Keratinocyte (primary cell): ENCODE results near the gene CREB3L1. TPM values are rescaled to one million over a fixed set of nuclear protein-coding genes. Genes with fewer than 3 reads are reported as not detected.

Experiments used
- DNase-seq: peaks from one replicate; pipeline ENCODE4 v3.0.0-alpha.2; 2011; ENCODE audit warnings: low read depth, missing footprints, low spot score
- FAIRE-seq: peaks from 2 replicates; lab custom pipeline; 2011; peaks lifted over from hg19 to GRCh38; lab: Jason Lieb, UNC
- H2AFZ ChIP-seq: 2 replicates; pipeline ENCODE4 v1.6.0; 2012; ENCODE audit warnings: low read length, control low read depth, inconsistent platforms; ENCODE audit not compliant: control insufficient read depth
- H3K27ac ChIP-seq: 2 replicates; pipeline ENCODE4 v1.5.1; 2011; ENCODE audit warnings: low read length; ENCODE audit not compliant: control insufficient read depth, insufficient read depth
- H3K27me3 ChIP-seq: 3 replicates; pipeline ENCODE4 v1.6.0; 2011; ENCODE audit warnings: low read length; ENCODE audit not compliant: control insufficient read depth, insufficient read depth; ENCODE audit errors: extremely low read depth
- H3K36me3 ChIP-seq, 2 experiments: 2 replicates in 1 of 2; 3 replicates in 1 of 2; pipeline ENCODE4 v1.5.1; 2011; ENCODE audit warnings: low read length in 2 of 2, mild to moderate bottlenecking in 1 of 2; ENCODE audit not compliant: control insufficient read depth in 2 of 2, insufficient read depth in 2 of 2; ENCODE audit errors: extremely low read depth in 1 of 2
- H3K4me1 ChIP-seq: 3 replicates; pipeline ENCODE4 v1.5.1; 2011; ENCODE audit warnings: low read length; ENCODE audit not compliant: control insufficient read depth, insufficient read depth; ENCODE audit errors: extremely low read depth
- H3K4me2 ChIP-seq: 3 replicates; pipeline ENCODE4 v1.6.0; 2011; ENCODE audit warnings: low read depth, low read length; ENCODE audit not compliant: control insufficient read depth, insufficient read depth; ENCODE audit errors: extremely low read depth
- H3K4me3 ChIP-seq, 3 experiments: fragments of 200-600 bp in 1 of 3; sonication (generic) in 1 of 3; 2 replicates in 2 of 3; 3 replicates in 1 of 3; pipeline ENCODE4 v1.5.1; 2011 to 2016; ENCODE audit warnings: low read length in 3 of 3, mild to moderate bottlenecking in 3 of 3, control low read depth in 2 of 3, inconsistent platforms in 1 of 3, low read depth in 1 of 3, mixed read lengths in 1 of 3, mixed run types in 1 of 3, moderate library complexity in 1 of 3; ENCODE audit not compliant: control insufficient read depth in 2 of 3, insufficient read depth in 2 of 3; ENCODE audit errors: extremely low read depth in 1 of 3
- H3K79me2 ChIP-seq: 2 replicates; pipeline ENCODE4 v1.6.0; 2012; ENCODE audit warnings: low read length; ENCODE audit not compliant: control insufficient read depth, insufficient read depth
- H3K9ac ChIP-seq: 3 replicates; pipeline ENCODE4 v1.6.0; 2011; ENCODE audit warnings: low read length; ENCODE audit not compliant: control insufficient read depth, insufficient read depth; ENCODE audit errors: extremely low read depth
- H3K9me1 ChIP-seq: 3 replicates; pipeline ENCODE4 v1.6.0; 2011; ENCODE audit warnings: low read length; ENCODE audit not compliant: control insufficient read depth, insufficient read depth; ENCODE audit errors: extremely low read depth
- H3K9me3 ChIP-seq: 2 replicates; pipeline ENCODE4 v1.5.1; 2012; ENCODE audit warnings: low read depth, low read length; ENCODE audit not compliant: control insufficient read depth
- H4K20me1 ChIP-seq: 3 replicates; pipeline ENCODE4 v1.6.0; 2011; ENCODE audit warnings: low read length; ENCODE audit not compliant: control insufficient read depth, insufficient read depth; ENCODE audit errors: extremely low read depth
- CTCF ChIP-seq, 3 experiments: IDR thresholded peaks in 1 of 3; conservative IDR thresholded peaks in 1 of 3; optimal IDR thresholded peaks in 1 of 3; 2 replicates in 2 of 3; 3 replicates in 1 of 3; pipeline versions ENCODE3 to v1.5.1; 2011; ENCODE audit warnings: low read length in 3 of 3, mild to moderate bottlenecking in 3 of 3, moderate library complexity in 2 of 3, control low read depth in 1 of 3, inconsistent platforms in 1 of 3; ENCODE audit not compliant: insufficient read depth in 2 of 3; ENCODE audit errors: extremely low read depth in 1 of 3
- EZH2 ChIP-seq: IDR thresholded peaks from one replicate; pipeline ENCODE4 v1.6.1; 2012; ENCODE audit warnings: inconsistent platforms, mild to moderate bottlenecking, low read length, moderate library complexity
- dilution Hi-C: fragments of 300-500 bp; cut with MboI; formaldehyde crosslinking; loops from one replicate; pipeline ENCODE4 v1.7.0; 2020; ENCODE audit warnings: low sequenced_read_pairs; ENCODE audit not compliant: extremely low pct_ligation_motif_present
- polyA plus RNA-seq, 5 experiments: library from polyadenylated mRNA; depleted of rRNA in 3 of 5; stranded (reverse) in 3 of 5; stranded (forward) in 1 of 5; unstranded in 1 of 5; fragments of >200 nt; gene quantifications; 1 replicate in 1 of 5; 2 replicates in 3 of 5; 3 replicates in 1 of 5; pipeline versions ENCODE4 v1.2.1 to v1.2.3, GENCODE V29; 2011 to 2012; ENCODE audit warnings: missing spikeins in 2 of 5, low read depth in 1 of 5, low replicate concordance in 1 of 5

The CREB3L1 gene
- polyA plus RNA-seq, 1 donor (not counting 4 experiments of a cell fraction or from before 2014, with no cell fraction given) = not detected

- FAIRE-seq = no peak
- no peak overlapping the region for H3K27ac ChIP-seq
- H2AFZ ChIP-seq = no peak overlapping the region
- peaks cover 3% of the 10 kb centered on the region for H3K9me1 ChIP-seq
- peaks cover 14% of the 10 kb centered on the region for H4K20me1 ChIP-seq
- peaks cover 56% of the 10 kb centered on the region for H3K79me2 ChIP-seq
- dilution Hi-C loops = no loop called here
- TF ChIP-seq CTCF (optimal IDR thresholded peaks at IDR 0.05 in 1 of 3, IDR thresholded peaks at IDR 0.05 in 1 of 3, conservative IDR thresholded peaks at IDR 0.05 in 1 of 3; ENCODE audit: extremely low read depth in 1 of 3, insufficient read depth in 2 of 3, low read length in 3 of 3) (no peak), EZH2 (no peak)
- no peaks in the 10 kb centered on the region for H3K9me3 ChIP-seq
- H3K4me1 ChIP-seq = peaks cover 3% of the 10 kb centered on the region
- H3K4me2 ChIP-seq = no peak overlapping the region
- H3K36me3 ChIP-seq = peaks cover 15 to 22% of the 10 kb centered on the region in 2 experiments
- H3K27me3 ChIP-seq = no peaks in the 10 kb centered on the region
- H3K4me3 ChIP-seq = no peak overlapping the region
- DNase-seq = no peak
- no peak overlapping the region for H3K9ac ChIP-seq
These were observed 86.1 kb downstream of the CREB3L1 start for GRCh38 chr11:46363455-46364005.

GRCh38 chr11:46364056-46364455, 86.6 kb downstream of the CREB3L1 start:
- no peak for FAIRE-seq
- Histone ChIP-seq H3K36me3 (peaks cover 15 to 23% of the 10 kb centered on the region in 2 experiments), H2AFZ (no peak overlapping the region), H3K27me3 (no peaks in the 10 kb centered on the region), H3K4me1 (peaks cover 3% of the 10 kb centered on the region), H3K9me3 (no peaks in the 10 kb centered on the region), H3K4me3 (no peak overlapping the region), H4K20me1 (peaks cover 14% of the 10 kb centered on the region), H3K79me2 (peaks cover 51% of the 10 kb centered on the region), H3K4me2 (no peak overlapping the region), H3K27ac (no peak overlapping the region), H3K9ac (no peak overlapping the region), H3K9me1 (peaks cover 3% of the 10 kb centered on the region)
- dilution Hi-C loops = no loop called here
- DNase-seq = no peak
- TF ChIP-seq EZH2 (no peak), CTCF (optimal IDR thresholded peaks at IDR 0.05 in 1 of 3, IDR thresholded peaks at IDR 0.05 in 1 of 3, conservative IDR thresholded peaks at IDR 0.05 in 1 of 3; ENCODE audit: extremely low read depth in 1 of 3, insufficient read depth in 2 of 3, low read length in 3 of 3) (no peak)
